Mucosa of rectum (tissue), 2 donors: ENCODE measurements around the gene KANTR.

ENCODE experiments used
- H3K27ac ChIP-seq, 2 donors: one replicate each; pipeline ENCODE4 v1.7.0; 2013; ENCODE audit warnings: inconsistent platforms in 2 of 2, low read depth in 2 of 2, low read length in 2 of 2
- H3K27me3 ChIP-seq, 2 donors: one replicate each; pipeline ENCODE4 v1.7.0; 2013; ENCODE audit warnings: low read length in 2 of 2; ENCODE audit not compliant: control insufficient read depth in 2 of 2, insufficient read depth in 2 of 2
- H3K36me3 ChIP-seq, 2 donors: one replicate each; pipeline ENCODE4 v1.7.0; 2013; ENCODE audit warnings: low read length in 2 of 2; ENCODE audit not compliant: control insufficient read depth in 2 of 2, insufficient read depth in 2 of 2
- H3K4me1 ChIP-seq, 2 donors: one replicate each; pipeline ENCODE4 v1.7.0; 2013; ENCODE audit warnings: low read length in 2 of 2, mild to moderate bottlenecking in 1 of 2; ENCODE audit not compliant: control insufficient read depth in 2 of 2, insufficient read depth in 2 of 2
- H3K4me3 ChIP-seq, 2 donors: one replicate each; pipeline ENCODE4 v1.7.0; 2013; ENCODE audit warnings: low read length in 2 of 2
- H3K9ac ChIP-seq, 2 donors: one replicate each; pipeline ENCODE4 v1.7.0; 2013; ENCODE audit warnings: low read length in 2 of 2, low read depth in 1 of 2, mild to moderate bottlenecking in 1 of 2
- H3K9me3 ChIP-seq, 2 donors: one replicate each; pipeline ENCODE4 v1.7.0; 2013; ENCODE audit warnings: low read length in 2 of 2; ENCODE audit not compliant: control insufficient read depth in 2 of 2
- donor health status: healthy.
- donor health status: Normal muscosa, but diverticular disease.

The KANTR gene

GRCh38 chrX:53081925-53082772 lies 11.8 kb upstream of the KANTR start, which contains the start of gene TSPYL2:
Gene TSPYL2, plus strand, starts transcription at chrX:53082367. Its CDS starts 132 bp downstream, at chrX:53082499.
- peak within 1 kb of the TSS; percentile 67 to 84 for H3K27ac ChIP-seq

DNA sequence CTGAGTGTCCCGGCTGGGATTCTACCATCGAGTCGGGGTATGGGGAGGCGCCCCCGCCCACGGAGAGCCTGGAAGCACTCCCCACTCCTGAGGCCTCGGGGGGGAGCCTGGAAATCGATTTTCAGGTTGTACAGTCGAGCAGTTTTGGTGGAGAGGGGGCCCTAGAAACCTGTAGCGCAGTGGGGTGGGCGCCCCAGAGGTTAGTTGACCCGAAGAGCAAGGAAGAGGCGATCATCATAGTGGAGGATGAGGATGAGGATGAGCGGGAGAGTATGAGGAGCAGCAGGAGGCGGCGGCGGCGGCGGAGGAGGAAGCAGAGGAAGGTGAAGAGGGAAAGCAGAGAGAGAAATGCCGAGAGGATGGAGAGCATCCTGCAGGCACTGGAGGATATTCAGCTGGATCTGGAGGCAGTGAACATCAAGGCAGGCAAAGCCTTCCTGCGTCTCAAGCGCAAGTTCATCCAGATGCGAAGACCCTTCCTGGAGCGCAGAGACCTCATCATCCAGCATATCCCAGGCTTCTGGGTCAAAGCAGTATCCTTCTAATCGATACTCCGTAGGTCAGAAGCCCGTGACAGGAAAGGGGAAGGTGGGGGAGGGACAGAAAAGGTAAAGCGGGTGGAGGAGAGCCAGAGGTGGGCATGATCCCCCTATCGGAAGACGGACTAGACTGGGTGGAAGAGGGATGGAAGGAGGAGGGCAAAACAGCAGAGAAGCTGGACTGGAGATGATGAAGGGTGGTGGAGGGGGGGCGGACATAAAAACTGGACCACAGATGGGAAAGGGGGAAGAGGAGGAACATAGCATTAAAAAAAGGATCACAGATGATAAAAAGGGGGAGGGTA lies 10.9 kb upstream of the KANTR start:
- peak overlapping the region; percentile 32 to 62 for H3K9ac ChIP-seq
- no peaks in the 10 kb centered on the region for H3K4me1 ChIP-seq
- peaks cover 0 to 2% of the 10 kb centered on the region in 2 donors for H3K36me3 ChIP-seq
- H3K9me3 ChIP-seq: no peaks in the 10 kb centered on the region
- H3K27ac ChIP-seq: peak overlapping the region; percentile 67 to 84
- peak overlapping the region; percentile 59 to 70 for H3K4me3 ChIP-seq
- H3K27me3 ChIP-seq: peaks cover 0 to 2% of the 10 kb centered on the region in 2 donors

More at GRCh38 chrX:53081925-53082772, 11.8 kb upstream of the KANTR start, which contains the start of gene TSPYL2:
- Histone ChIP-seq H3K9ac (peak within 1 kb of the TSS; percentile 32 to 62), H3K4me1 (no peaks in the 10 kb centered on the region), H3K27me3 (peaks cover 0 to 2% of the 10 kb centered on the region in 2 donors), H3K4me3 (peak within 1 kb of the TSS; percentile 59 to 70), H3K36me3 (peaks cover 0 to 2% of the 10 kb centered on the region in 2 donors), H3K9me3 (no peaks in the 10 kb centered on the region)

DNA sequence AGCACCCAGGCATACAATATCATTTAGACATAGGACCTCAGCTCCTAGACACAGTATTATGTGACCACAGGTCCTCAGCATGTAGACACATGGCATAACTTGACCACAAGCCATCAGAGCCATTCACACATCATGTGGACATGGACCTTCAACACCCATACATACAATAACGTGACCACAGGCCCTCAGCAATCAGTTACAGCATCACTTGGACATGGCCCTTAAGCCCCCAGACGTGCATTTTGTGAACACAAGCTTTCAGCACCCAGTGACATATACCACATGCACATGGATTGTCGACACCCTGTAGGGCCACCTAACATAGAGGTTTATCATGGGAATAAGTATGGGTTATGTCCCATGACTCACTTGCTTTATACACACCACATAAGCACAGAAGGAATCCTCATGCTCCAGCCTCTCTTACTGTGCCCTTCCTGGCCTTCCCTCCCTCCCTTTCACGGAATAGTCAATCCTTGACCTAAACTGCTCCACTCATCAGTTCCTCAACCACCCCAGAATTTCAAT lies 9.8 kb upstream of the KANTR start:
- Histone ChIP-seq H3K9ac (no peak overlapping the region), H3K4me3 (no peak overlapping the region), H3K27me3 (peaks cover 0 to 2% of the 10 kb centered on the region in 2 donors), H3K27ac (no peak overlapping the region), H3K36me3 (peaks cover 0 to 2% of the 10 kb centered on the region in 2 donors), H3K4me1 (no peaks in the 10 kb centered on the region), H3K9me3 (no peaks in the 10 kb centered on the region)

DNA sequence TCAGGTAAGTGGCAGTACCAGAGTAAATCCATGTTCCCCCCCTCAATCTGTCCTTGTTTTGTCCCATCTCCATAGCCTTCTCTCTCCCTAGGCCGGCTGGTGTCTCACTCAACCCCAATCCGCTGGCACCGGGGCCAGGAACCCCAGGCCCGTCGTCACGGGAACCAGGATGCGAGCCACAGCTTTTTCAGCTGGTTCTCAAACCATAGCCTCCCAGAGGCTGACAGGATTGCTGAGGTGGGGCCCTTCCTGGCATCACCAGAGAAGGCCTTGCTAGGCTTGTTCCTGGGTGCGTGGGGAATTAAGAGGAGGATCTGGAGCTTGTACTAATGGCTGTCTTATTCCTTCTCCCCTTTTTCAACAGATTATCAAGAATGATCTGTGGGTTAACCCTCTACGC lies 9.1 kb upstream of the KANTR start:
- Histone ChIP-seq H3K9me3 (no peaks in the 10 kb centered on the region), H3K27me3 (peaks cover 0 to 2% of the 10 kb centered on the region in 2 donors), H3K9ac (no peak overlapping the region), H3K27ac (no peak overlapping the region), H3K36me3 (peaks cover 0 to 2% of the 10 kb centered on the region in 2 donors), H3K4me3 (no peak overlapping the region), H3K4me1 (no peaks in the 10 kb centered on the region)

- Histone ChIP-seq H3K27ac (no peak overlapping the region), H3K36me3 (peaks cover 0 to 2% of the 10 kb centered on the region in 2 donors), H3K9ac (no peak overlapping the region), H3K4me1 (no peaks in the 10 kb centered on the region), H3K9me3 (no peaks in the 10 kb centered on the region), H3K4me3 (no peak overlapping the region), H3K27me3 (peaks cover 0 to 2% of the 10 kb centered on the region in 2 donors)
These were observed 8.2 kb upstream of the KANTR start for GRCh38 chrX:53085661-53086229.

DNA sequence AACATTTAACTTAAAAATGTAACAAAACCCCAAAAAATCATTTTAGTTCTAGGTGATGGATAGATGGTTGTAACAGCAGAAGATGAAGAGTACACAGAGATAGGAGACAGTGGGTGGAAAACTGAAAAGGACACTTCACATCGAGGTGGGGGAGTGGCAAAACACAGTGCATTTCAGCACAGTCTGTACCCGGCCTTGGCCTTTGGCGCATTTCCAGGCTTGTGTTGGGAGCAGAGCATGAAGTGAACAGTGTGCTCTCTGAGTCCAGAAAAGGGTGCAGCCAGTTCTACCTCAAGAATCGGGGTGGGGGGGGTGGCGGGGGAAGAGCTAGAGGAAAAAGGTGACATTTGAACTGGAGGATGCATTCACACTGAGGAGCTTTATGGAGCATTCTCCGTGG lies 7.5 kb upstream of the KANTR start:
- Histone ChIP-seq H3K4me1 (no peaks in the 10 kb centered on the region), H3K4me3 (no peak overlapping the region), H3K9ac (no peak overlapping the region), H3K36me3 (peaks cover 0 to 2% of the 10 kb centered on the region in 2 donors), H3K27ac (no peak overlapping the region), H3K27me3 (peaks cover 0 to 2% of the 10 kb centered on the region in 2 donors), H3K9me3 (no peaks in the 10 kb centered on the region)

GRCh38 chrX:53087388-53087831 lies 6.5 kb upstream of the KANTR start:
- H3K9ac ChIP-seq: no peak overlapping the region
- H3K4me3 ChIP-seq: no peak overlapping the region
- no peaks in the 10 kb centered on the region for H3K4me1 ChIP-seq
- H3K36me3 ChIP-seq: peaks cover 0 to 2% of the 10 kb centered on the region in 2 donors
- no peaks in the 10 kb centered on the region for H3K9me3 ChIP-seq
- H3K27me3 ChIP-seq: peaks cover 0 to 2% of the 10 kb centered on the region in 2 donors
- H3K27ac ChIP-seq: no peak overlapping the region

GRCh38 chrX:53088136-53088974 lies 5.6 kb upstream of the KANTR start:
- peaks cover 0 to 2% of the 10 kb centered on the region in 2 donors for H3K27me3 ChIP-seq
- no peaks in the 10 kb centered on the region for H3K4me1 ChIP-seq
- H3K4me3 ChIP-seq: peak overlapping the region; percentile 60 to 74
- H3K27ac ChIP-seq: peak overlapping the region; percentile 61 to 69
- peak overlapping the region; percentile 66 to 68 for H3K9ac ChIP-seq
- no peaks in the 10 kb centered on the region for H3K9me3 ChIP-seq
- H3K36me3 ChIP-seq: peaks cover 0 to 2% of the 10 kb centered on the region in 2 donors
